Hepatocyte (in vitro differentiated cells): ENCODE data around the gene LITAFD.
"Not testable (repeated sequence)": the region's sequence is repeated elsewhere in the genome, so short reads cannot be mapped to it uniquely, and the experiment has no call there.

Experiments
- CTCF ChIP-seq: fragments of 200-600 bp; sonication (generic); IDR thresholded peaks from 2 replicates; pipeline ENCODE4 v1.5.1; 2016; ENCODE audit warnings: antibody characterized with exemption, mild to moderate bottlenecking; ENCODE audit not compliant: poor library complexity
- EZH2 ChIP-seq: fragments of 200-600 bp; sonication (generic); IDR thresholded peaks from 2 replicates; pipeline ENCODE4 v1.6.1; 2016; ENCODE audit warnings: antibody characterized with exemption, mild to moderate bottlenecking, borderline replicate concordance
- EZH2phosphoT487 ChIP-seq: fragments of 200-600 bp; sonication (generic); IDR thresholded peaks from one replicate; pipeline ENCODE4 v1.6.1; 2018; ENCODE audit warnings: antibody characterized with exemption, mild to moderate bottlenecking, low read depth, moderate library complexity; ENCODE audit not compliant: unreplicated experiment, severe bottlenecking

- not testable (repeated sequence) for TF ChIP-seq CTCF, EZH2, EZH2phosphoT487
Measured at GRCh38 chr16:8875317-8875716, 6.8 kb upstream of the LITAFD start.
